ENCODE results near the gene TCTN1. TPM values are rescaled to one million over a fixed set of nuclear protein-coding genes. Genes with fewer than 3 reads are reported as not detected.
"Not testable (repeated sequence)": the region's sequence is repeated elsewhere in the genome, so short reads cannot be mapped to it uniquely, and the experiment has no call there.

The TCTN1 gene
- total RNA-seq, 6 experiments from 2014 or later: 9.6 to 17.0 (median 10.8) TPM

DNA sequence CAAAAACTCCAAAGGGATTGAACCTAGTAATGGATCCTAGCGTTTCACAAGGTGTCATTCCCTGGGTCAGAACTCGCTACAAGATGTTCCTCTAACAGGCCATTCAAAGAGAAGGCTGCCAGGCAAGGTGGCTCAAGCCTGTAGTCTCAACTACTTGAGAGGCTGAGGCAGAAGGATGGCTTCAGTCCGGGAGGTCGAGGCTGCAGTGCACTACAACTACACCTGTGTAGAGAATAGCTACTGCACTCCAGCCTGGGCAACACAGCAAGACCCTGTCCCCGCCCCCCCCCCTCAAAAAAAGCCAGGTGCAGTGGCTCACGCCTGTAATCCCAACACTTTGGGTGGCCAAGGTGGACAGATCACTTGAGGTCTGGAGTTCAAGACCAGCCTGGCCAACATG is 45.2 kb upstream of the TCTN1 start:
- H3K9me3 ChIP-seq: no peaks in the 10 kb centered on the region
- DNase-seq (no peak), ATAC-seq (no peak)
- intact Hi-C loops (cut with DNase I): no loop called here
- TF ChIP-seq POLR2A (IDR thresholded peaks at IDR 0.05) (no peak), CTCF (IDR thresholded peaks at IDR 0.05) (no peak)
- H3K4me1 ChIP-seq: peaks cover 0 to 44% (median 18%) of the 10 kb centered on the region in 4 donors
- H3K27ac ChIP-seq: no peak overlapping the region
- no peak overlapping the region for H3K4me3 ChIP-seq
- WGBS (ENCODE audit: insufficient coverage, low coverage, low lambda C conversion rate, missing lambda C conversion rate): 93% methylated on average over 3 of the region's 6 CpGs
- no peaks in the 10 kb centered on the region for H3K27me3 ChIP-seq
- H3K36me3 ChIP-seq: no peaks in the 10 kb centered on the region

DNA sequence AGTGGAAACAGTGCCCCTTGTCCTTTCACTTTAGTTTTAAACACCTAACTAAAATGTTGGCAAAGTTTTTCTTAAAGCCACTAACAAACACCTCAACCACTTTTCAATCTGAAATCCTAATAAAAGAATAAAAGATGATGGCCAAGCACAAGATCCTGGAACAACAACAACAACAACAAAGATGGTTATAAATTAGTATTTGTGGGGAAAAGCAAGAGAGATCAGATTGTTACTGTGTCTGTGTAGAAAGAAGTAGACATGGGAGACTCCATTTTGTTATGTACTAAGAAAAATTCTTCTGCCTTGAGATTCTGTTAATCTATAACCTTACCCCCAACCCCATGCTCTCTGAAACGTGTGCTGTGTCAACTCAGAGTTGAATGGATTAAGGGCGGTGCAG is 44.1 kb upstream of the TCTN1 start:
- H3K36me3 ChIP-seq; H3K27ac ChIP-seq; DNase-seq; H3K9me3 ChIP-seq; H3K4me3 ChIP-seq; intact Hi-C loops (cut with DNase I); H3K27me3 ChIP-seq; ATAC-seq: not testable (repeated sequence)
- H3K4me1 ChIP-seq: peaks cover 0 to 44% (median 15%) of the 10 kb centered on the region in 4 donors
- WGBS (ENCODE audit: insufficient coverage, low coverage, low lambda C conversion rate, missing lambda C conversion rate): no CpG with 5 or more reads among the region's 2 CpGs

- intact Hi-C loops (cut with DNase I); H3K4me3 ChIP-seq; ATAC-seq; DNase-seq; H3K27ac ChIP-seq; H3K27me3 ChIP-seq; H3K36me3 ChIP-seq; H3K9me3 ChIP-seq: not testable (repeated sequence)
- 95% methylated on average over 16 of the region's 16 CpGs for WGBS (ENCODE audit: insufficient coverage, low coverage, low lambda C conversion rate, missing lambda C conversion rate)
- H3K4me1 ChIP-seq: peaks cover 0 to 42% (median 12%) of the 10 kb centered on the region in 4 donors
These were observed 43.1 kb upstream of the TCTN1 start for GRCh38 chr12:110570798-110571197.

GRCh38 chr12:110574044-110574443 is 39.9 kb upstream of the TCTN1 start:
- no peaks in the 10 kb centered on the region for H3K9me3 ChIP-seq
- WGBS (ENCODE audit: insufficient coverage, low coverage, low lambda C conversion rate, missing lambda C conversion rate): 25% methylated on average over 1 of the region's 1 CpG
- peaks cover 0 to 49% (median 12%) of the 10 kb centered on the region in 4 donors for H3K4me1 ChIP-seq
- TF ChIP-seq POLR2A (IDR thresholded peaks at IDR 0.05) (no peak), CTCF (IDR thresholded peaks at IDR 0.05) (no peak)
- no peaks in the 10 kb centered on the region for H3K36me3 ChIP-seq
- ATAC-seq (no peak), DNase-seq (no peak)
- no peak overlapping the region for H3K4me3 ChIP-seq
- intact Hi-C loops (cut with DNase I): no loop called here
- no peaks in the 10 kb centered on the region for H3K27me3 ChIP-seq
- H3K27ac ChIP-seq: peak overlapping the region in 1 of 3 donors; percentile 33

DNA sequence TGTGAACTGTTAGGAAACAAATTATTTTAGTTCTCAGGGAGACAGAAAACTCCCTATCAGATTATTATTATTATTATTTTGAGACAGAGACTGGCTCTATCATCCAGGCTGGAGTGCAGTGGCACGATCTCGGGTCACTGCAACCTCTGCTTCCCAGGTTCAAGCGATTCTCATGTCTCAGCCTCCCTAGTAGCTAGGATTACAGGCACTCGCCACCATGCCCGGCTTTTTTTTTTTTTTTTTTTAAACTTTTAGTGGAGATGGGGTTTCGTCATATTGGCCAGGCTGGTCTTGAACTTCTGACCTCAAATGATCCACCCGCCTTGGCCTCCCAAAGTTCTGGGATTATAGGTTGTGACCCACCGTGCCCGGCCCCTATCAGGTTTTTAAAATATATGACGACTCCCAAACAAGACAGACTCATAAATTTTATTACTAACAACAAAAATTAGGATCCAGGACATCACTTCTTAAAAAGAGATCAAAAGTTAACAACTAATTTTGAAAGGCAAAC is 39.2 kb upstream of the TCTN1 start:
- intact Hi-C loops (cut with DNase I): not testable (repeated sequence)
- WGBS (ENCODE audit: insufficient coverage, low coverage, low lambda C conversion rate, missing lambda C conversion rate): 34% methylated on average over 10 of the region's 10 CpGs
- H3K27ac ChIP-seq: peak overlapping the region in 2 of 3 donors; percentile 33 to 38

GRCh38 chr12:110575326-110575725 is 38.6 kb upstream of the TCTN1 start:
- intact Hi-C loops (cut with DNase I): no loop called here
- no peaks in the 10 kb centered on the region for H3K36me3 ChIP-seq
- peak; percentile 88 to 97 (median 92) for ATAC-seq
- H3K9me3 ChIP-seq: no peaks in the 10 kb centered on the region
- DNase-seq: peak in 1 of 3 donors; percentile 66
- H3K4me3 ChIP-seq: no peak overlapping the region
- peaks cover 0 to 59% (median 12%) of the 10 kb centered on the region in 4 donors for H3K4me1 ChIP-seq
- 20% methylated on average over 1 of the region's 1 CpG for WGBS (ENCODE audit: insufficient coverage, low coverage, low lambda C conversion rate, missing lambda C conversion rate)
- peak overlapping the region in 2 of 3 donors; percentile 37 to 44 for H3K27ac ChIP-seq
- no peak for TF ChIP-seq POLR2A (IDR thresholded peaks at IDR 0.05)
- no peak for TF ChIP-seq CTCF (IDR thresholded peaks at IDR 0.05)
- no peaks in the 10 kb centered on the region for H3K27me3 ChIP-seq

More for the DNA sequence above, 39.2 kb upstream of the TCTN1 start:
- ATAC-seq: peak in 3 of 4 donors; percentile 22 to 52 (median 49)
- not testable (repeated sequence) for DNase-seq, H3K36me3 ChIP-seq, H3K27me3 ChIP-seq, H3K4me3 ChIP-seq, H3K9me3 ChIP-seq
- H3K4me1 ChIP-seq: peaks cover 0 to 56% (median 12%) of the 10 kb centered on the region in 4 donors

Data from right lobe of liver (tissue), 6 donors.